ENCODE data around the gene KBTBD6.

The KBTBD6 gene

DNA sequence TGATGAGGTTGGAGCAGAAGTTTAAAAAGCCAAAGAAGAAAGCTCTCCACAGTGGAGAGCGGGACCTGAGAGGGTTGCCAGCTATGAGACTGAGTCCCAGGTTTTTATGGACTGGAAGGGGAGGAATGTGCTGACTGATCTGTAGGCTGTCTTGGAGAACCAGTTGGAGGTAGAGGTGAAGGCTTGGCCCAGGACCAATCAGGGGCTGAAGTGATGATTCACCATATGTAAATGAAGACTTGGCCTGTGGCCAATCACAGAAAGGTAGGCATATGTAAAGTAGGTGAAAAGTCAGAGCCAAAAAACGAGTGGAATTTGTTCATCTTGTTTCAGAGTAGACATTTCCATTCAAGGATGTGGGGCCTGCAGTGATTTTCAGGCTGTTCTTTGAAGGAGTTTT, 17.5 kb upstream of the KBTBD6 start:
- TF ChIP-seq, protein P1, sequence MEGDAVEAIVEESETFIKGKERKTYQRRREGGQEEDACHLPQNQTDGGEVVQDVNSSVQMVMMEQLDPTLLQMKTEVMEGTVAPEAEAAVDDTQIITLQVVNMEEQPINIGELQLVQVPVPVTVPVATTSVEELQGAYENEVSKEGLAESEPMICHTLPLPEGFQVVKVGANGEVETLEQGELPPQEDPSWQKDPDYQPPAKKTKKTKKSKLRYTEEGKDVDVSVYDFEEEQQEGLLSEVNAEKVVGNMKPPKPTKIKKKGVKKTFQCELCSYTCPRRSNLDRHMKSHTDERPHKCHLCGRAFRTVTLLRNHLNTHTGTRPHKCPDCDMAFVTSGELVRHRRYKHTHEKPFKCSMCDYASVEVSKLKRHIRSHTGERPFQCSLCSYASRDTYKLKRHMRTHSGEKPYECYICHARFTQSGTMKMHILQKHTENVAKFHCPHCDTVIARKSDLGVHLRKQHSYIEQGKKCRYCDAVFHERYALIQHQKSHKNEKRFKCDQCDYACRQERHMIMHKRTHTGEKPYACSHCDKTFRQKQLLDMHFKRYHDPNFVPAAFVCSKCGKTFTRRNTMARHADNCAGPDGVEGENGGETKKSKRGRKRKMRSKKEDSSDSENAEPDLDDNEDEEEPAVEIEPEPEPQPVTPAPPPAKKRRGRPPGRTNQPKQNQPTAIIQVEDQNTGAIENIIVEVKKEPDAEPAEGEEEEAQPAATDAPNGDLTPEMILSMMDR (IDR thresholded peaks at IDR 0.05; ENCODE audit: control insufficient read depth, insufficient read depth, low read depth, low read length, missing control alignments): no peak
- no peak overlapping the region for H3K4me3 ChIP-seq (ENCODE audit: control insufficient read depth, low read depth, low read length)
- no peak for DNase-seq (ENCODE audit: low read depth)

DNA sequence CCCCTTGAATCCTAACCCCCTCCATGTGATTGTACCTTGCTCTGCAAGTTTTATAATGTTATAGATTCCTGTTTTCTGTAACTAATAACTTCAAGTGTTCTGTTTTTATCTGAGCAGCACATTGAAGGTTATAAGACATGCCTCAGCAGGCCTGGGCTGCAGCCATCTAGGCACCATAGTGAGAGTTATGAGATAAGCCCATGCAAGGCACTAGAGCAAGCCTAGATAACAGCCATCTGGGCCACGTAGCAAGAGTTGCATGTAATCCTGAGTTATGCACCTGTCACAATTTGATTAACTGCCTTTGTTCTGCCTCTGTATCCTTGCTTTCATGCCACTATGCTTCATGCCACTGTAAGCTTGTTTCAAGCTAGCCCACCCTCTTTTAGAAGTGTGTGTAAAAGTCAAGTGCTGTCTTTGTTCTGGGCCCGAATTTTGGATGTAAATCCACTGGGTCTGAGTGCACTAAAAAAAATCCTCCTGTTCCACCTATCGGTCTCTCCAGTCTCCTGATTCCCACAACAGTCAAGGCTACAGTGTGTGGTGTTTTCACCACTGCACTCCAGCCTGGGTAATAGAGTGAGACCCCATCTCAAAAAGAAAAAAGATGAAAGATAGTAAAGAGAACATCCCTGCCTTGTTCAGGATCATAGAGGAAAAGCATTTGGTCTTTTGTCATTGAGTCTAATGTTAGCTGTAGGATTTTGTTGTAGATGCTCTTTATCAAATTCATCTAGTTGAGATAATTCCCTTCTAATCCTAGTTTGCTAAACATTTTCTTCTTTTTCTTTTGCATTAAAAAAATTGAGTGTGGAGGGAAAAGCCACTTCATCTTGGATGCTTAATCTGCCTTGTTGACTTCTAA, 16.0 kb upstream of the KBTBD6 start:
- no peak for DNase-seq (ENCODE audit: low read depth)
- H3K4me3 ChIP-seq (ENCODE audit: control insufficient read depth, low read depth, low read length): no peak overlapping the region
- TF ChIP-seq, protein P1 (IDR thresholded peaks at IDR 0.05; ENCODE audit: control insufficient read depth, insufficient read depth, low read depth, low read length, missing control alignments): no peak

DNA sequence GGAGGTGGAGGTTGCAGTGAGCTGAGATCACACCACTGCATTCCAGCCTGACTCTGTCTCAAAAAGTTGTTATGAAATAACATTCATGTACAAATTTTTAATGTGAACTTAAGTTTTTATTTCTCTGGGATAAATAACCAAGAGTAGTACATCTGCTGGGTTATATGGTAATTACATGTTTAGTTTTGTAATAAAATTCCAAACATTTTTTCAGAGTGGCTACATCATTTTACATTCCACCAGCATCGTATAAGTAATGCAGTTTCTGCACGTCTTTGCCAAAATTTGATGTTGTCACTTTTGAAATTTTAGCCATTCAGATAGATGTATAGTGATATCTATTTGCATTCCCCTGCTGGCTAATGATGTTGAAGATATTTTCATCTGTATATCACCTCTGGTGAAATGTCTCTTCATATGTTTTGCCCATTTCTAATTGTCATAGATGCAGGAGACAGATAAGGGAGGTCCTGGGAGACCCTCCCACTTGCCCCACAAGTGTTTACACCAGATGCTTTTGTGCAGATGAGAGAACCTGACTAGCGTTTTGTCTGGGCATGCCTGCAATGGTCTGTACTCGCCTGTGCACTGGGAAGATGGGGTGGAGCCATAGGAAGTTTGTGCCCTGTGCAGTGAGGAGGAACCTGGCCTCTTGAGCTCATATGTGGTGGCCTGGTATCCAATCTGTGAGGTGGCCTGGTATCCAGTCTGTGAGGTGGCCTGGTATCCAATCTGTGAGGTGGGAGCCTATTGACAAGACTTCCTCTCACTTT, 12.7 kb upstream of the KBTBD6 start:
- TF ChIP-seq, protein P1 (IDR thresholded peaks at IDR 0.05; ENCODE audit: control insufficient read depth, insufficient read depth, low read depth, low read length, missing control alignments): no peak
- H3K4me3 ChIP-seq (ENCODE audit: control insufficient read depth, low read depth, low read length): no peak overlapping the region
- DNase-seq (ENCODE audit: low read depth): peak; percentile 25

DNA sequence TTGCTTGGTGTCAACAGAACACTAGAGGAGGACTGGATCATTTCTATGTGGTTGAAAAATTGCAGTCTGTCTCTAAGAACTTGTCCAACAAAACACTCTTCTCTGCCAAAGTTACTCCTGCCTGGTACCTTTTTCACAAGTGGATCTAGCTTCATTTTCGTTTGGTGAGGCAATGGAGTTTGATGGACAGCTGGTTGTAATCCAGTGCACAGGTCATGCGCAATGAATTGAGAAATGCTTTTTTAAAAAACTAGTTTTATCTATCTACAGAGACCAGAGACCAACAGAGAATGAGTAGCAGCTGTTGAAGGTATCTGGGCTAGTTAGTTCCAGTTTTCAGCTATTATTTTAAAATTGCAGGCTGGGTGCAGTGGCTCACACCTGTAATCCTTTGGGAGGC, 12.0 kb upstream of the KBTBD6 start:
- no peak overlapping the region for H3K4me3 ChIP-seq (ENCODE audit: control insufficient read depth, low read depth, low read length)
- no peak for DNase-seq (ENCODE audit: low read depth)
- TF ChIP-seq, protein P1 (IDR thresholded peaks at IDR 0.05; ENCODE audit: control insufficient read depth, insufficient read depth, low read depth, low read length, missing control alignments): no peak

DNA sequence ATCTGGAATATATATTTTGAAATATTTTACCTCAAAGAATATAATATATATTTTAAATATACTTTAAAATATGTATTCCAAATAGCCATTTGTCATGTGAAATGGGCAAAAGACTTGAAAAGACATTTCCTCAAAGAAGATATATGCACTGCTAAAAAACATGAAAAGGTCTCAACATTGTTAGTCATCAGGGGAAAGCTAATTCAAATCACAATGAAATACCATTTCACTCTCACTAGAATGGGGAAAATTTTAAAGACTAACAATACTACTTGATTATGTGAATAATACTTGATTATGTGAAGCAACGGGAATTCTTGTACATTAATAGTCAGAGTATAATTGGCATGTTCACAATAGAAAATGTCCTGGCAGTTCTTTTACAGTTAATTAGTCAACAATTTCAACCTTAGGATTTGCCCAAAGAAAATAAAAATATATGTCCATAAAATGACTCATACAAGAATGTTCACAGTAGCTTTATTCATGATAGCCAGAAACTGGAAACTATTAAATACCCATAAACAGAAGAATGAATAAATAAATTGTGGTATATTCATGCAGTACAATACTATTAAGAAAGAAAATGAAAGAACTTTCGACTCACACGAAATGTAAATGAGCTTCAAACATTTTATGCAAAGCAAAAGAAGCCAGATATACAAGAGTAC, 6.8 kb upstream of the KBTBD6 start:
- TF ChIP-seq, protein P1 (IDR thresholded peaks at IDR 0.05; ENCODE audit: control insufficient read depth, insufficient read depth, low read depth, low read length, missing control alignments): no peak
- DNase-seq (ENCODE audit: low read depth): no peak
- peak overlapping the region; percentile 12; the same call in 1 of the 2 replicates for H3K4me3 ChIP-seq (ENCODE audit: control insufficient read depth, low read depth, low read length)

DNA sequence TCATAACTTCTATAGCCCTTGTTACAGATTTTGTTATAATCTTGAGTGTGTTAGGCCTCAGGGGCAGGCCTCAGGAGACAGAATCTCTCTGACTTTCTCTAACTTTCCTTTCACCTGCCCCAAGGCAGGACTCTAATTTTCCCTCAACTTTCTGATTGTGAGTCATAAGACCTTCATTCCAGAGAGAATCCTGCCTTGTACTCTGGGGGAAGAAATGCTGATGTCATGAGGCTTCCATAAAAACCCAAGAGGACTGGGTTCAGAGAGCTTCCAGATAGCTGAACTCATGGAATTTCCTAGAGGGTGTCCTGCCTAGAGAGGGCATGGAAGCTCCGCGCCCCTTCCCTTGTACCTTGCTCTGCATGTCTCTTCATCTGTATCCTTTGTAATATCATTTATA, 5.3 kb upstream of the KBTBD6 start:
- no peak for DNase-seq (ENCODE audit: low read depth)
- TF ChIP-seq, protein P1 (IDR thresholded peaks at IDR 0.05; ENCODE audit: control insufficient read depth, insufficient read depth, low read depth, low read length, missing control alignments): no peak
- H3K4me3 ChIP-seq (ENCODE audit: control insufficient read depth, low read depth, low read length): no peak overlapping the region

All from AG09309 (cell line).